ENCODE measurements around the gene SNRNP35. TPM values are rescaled to one million over a fixed set of nuclear protein-coding genes. Genes with fewer than 3 reads are reported as not detected.
A peak's percentile ranks its signal among the peaks of the same experiment; 100 is the strongest.

The SNRNP35 gene
- total RNA-seq, 3 donors from 2014 or later (not counting 1 experiment from before 2014, with no cell fraction given) = 25.6 to 34.8 (median 28.7) TPM

DNA sequence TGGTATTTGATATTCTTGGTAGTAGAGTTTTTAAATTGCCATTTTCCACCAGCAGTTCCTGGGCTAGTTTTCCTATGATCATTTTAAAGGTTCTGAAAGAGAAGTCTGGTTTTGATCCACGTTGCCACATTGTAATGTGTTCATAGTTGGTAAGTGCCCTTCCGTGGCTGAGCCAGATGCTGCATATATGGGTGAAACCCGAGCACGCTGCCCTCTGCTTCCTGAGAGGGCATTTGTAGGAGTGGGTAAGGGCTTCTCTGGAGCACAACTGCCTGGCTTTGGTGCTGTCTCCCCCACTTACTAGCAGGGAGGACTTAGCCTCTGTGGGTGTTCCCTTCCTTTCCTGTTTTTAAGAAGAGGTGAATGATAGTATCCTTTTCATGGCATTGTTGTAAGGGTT lies 7.1 kb downstream of the SNRNP35 start:
- peak overlapping the region in 1 of 2 donors; percentile 24 for H3K27ac Mint-ChIP-seq
- intact Hi-C loops (cut with micrococcal nuclease) = no loop called here
- H3K9me3 ChIP-seq (ENCODE audit: control insufficient read depth, insufficient read depth, low read length) = no peaks in the 10 kb centered on the region
- H3K9me3 Mint-ChIP-seq = no peaks in the 10 kb centered on the region
- ATAC-seq (no peak), DNase-seq (no peak)
- H3K36me3 Mint-ChIP-seq = peaks cover 8% of the 10 kb centered on the region
- H3K27ac ChIP-seq (ENCODE audit: low read length) = no peak overlapping the region
- 93% methylated on average over 4 of the region's 4 CpGs for WGBS (ENCODE audit: insufficient coverage)
- no peak overlapping the region for H3K4me3 ChIP-seq (ENCODE audit: low read length)
- no peaks in the 10 kb centered on the region for H3K27me3 ChIP-seq (ENCODE audit: control insufficient read depth, insufficient read depth, low read length)
- no peaks in the 10 kb centered on the region for H3K27me3 Mint-ChIP-seq (ENCODE audit: low read depth in 2 of 2)
- H3K4me1 Mint-ChIP-seq = peaks cover 9 to 26% of the 10 kb centered on the region in 2 donors
- H3K4me3 Mint-ChIP-seq = no peak overlapping the region
- H3K4me1 ChIP-seq (ENCODE audit: control insufficient read depth, insufficient read depth, low read length) = no peaks in the 10 kb centered on the region
- peaks cover 23% of the 10 kb centered on the region for H3K36me3 ChIP-seq (ENCODE audit: control insufficient read depth, insufficient read depth, low read length)
- TF ChIP-seq, protein P1, sequence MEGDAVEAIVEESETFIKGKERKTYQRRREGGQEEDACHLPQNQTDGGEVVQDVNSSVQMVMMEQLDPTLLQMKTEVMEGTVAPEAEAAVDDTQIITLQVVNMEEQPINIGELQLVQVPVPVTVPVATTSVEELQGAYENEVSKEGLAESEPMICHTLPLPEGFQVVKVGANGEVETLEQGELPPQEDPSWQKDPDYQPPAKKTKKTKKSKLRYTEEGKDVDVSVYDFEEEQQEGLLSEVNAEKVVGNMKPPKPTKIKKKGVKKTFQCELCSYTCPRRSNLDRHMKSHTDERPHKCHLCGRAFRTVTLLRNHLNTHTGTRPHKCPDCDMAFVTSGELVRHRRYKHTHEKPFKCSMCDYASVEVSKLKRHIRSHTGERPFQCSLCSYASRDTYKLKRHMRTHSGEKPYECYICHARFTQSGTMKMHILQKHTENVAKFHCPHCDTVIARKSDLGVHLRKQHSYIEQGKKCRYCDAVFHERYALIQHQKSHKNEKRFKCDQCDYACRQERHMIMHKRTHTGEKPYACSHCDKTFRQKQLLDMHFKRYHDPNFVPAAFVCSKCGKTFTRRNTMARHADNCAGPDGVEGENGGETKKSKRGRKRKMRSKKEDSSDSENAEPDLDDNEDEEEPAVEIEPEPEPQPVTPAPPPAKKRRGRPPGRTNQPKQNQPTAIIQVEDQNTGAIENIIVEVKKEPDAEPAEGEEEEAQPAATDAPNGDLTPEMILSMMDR (IDR thresholded peaks at IDR 0.05) = no peak

DNA sequence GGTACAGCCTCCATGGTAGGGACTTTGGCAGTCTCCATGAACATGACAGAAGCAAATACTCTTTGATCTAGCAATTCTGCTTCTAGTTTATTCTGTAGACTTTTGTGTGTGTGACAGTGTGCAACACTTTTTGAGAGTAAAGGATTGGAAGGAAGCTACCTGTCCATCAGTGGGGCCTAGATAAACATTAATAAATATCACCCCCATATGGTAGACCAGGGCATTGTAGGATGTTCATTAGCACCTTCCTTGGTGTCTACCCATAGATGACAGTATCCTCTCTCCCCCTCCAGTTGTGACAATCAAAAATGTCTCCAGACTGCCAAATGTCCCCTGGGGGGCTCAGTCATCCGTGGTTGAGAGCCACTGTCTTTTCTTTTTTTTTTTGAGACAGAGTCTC lies 10.8 kb downstream of the SNRNP35 start:
- no peak overlapping the region for H3K4me3 Mint-ChIP-seq
- 50% methylated on average over 1 of the region's 1 CpG for WGBS (ENCODE audit: insufficient coverage)
- TF ChIP-seq, protein P1 (IDR thresholded peaks at IDR 0.05) = no peak
- Histone ChIP-seq H3K27me3 (ENCODE audit: control insufficient read depth, insufficient read depth, low read length) (no peaks in the 10 kb centered on the region), H3K9me3 (ENCODE audit: control insufficient read depth, insufficient read depth, low read length) (no peaks in the 10 kb centered on the region), H3K4me1 (ENCODE audit: control insufficient read depth, insufficient read depth, low read length) (no peaks in the 10 kb centered on the region), H3K27ac (ENCODE audit: low read length) (no peak overlapping the region), H3K36me3 (ENCODE audit: control insufficient read depth, insufficient read depth, low read length) (peaks cover 34% of the 10 kb centered on the region), H3K4me3 (ENCODE audit: low read length) (no peak overlapping the region)
- DNase-seq (peak in 1 of 2 donors; percentile 57), ATAC-seq (peak in 1 of 3 donors; percentile 59)
- intact Hi-C loops (cut with micrococcal nuclease) = no loop called here
- H3K9me3 Mint-ChIP-seq = no peaks in the 10 kb centered on the region
- peaks cover 15% of the 10 kb centered on the region for H3K36me3 Mint-ChIP-seq
- H3K27ac Mint-ChIP-seq = no peak overlapping the region
- peaks cover 6 to 14% of the 10 kb centered on the region in 2 donors for H3K4me1 Mint-ChIP-seq
- H3K27me3 Mint-ChIP-seq (ENCODE audit: low read depth in 2 of 2) = no peaks in the 10 kb centered on the region

DNA sequence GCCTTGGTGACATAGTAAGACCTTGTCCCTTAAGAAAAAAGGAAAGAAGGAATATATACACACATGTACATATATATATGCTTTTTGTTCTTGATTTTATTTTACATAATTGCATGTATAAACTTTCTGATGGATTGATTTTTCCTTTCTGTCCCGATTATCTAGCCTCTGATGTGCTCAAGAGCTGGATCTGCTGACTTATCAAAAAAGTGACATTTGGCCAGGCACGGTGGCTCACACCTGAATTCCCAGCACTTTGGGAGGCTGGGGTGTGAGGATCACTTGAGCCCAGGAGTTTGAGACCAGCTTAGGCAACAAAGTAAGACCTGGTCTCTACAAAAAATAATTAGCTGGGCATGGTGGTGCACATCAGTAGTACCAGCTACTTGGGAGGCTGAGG lies 12.0 kb downstream of the SNRNP35 start:
- no peaks in the 10 kb centered on the region for H3K27me3 ChIP-seq (ENCODE audit: control insufficient read depth, insufficient read depth, low read length)
- peaks cover 27% of the 10 kb centered on the region for H3K36me3 ChIP-seq (ENCODE audit: control insufficient read depth, insufficient read depth, low read length)
- intact Hi-C loops (cut with micrococcal nuclease) = no loop called here
- Mint-ChIP-seq H3K27ac (no peak overlapping the region), H3K4me1 (peaks cover 3 to 13% of the 10 kb centered on the region in 2 donors), H3K9me3 (no peaks in the 10 kb centered on the region), H3K36me3 (peaks cover 15% of the 10 kb centered on the region), H3K4me3 (no peak overlapping the region), H3K27me3 (ENCODE audit: low read depth in 2 of 2) (no peaks in the 10 kb centered on the region)
- 100% methylated on average over 2 of the region's 2 CpGs for WGBS (ENCODE audit: insufficient coverage)
- no peak overlapping the region for H3K4me3 ChIP-seq (ENCODE audit: low read length)
- no peak overlapping the region for H3K27ac ChIP-seq (ENCODE audit: low read length)
- DNase-seq (no peak), ATAC-seq (no peak)
- TF ChIP-seq, protein P1 (IDR thresholded peaks at IDR 0.05) = no peak
- no peaks in the 10 kb centered on the region for H3K4me1 ChIP-seq (ENCODE audit: control insufficient read depth, insufficient read depth, low read length)
- H3K9me3 ChIP-seq (ENCODE audit: control insufficient read depth, insufficient read depth, low read length) = no peaks in the 10 kb centered on the region

DNA sequence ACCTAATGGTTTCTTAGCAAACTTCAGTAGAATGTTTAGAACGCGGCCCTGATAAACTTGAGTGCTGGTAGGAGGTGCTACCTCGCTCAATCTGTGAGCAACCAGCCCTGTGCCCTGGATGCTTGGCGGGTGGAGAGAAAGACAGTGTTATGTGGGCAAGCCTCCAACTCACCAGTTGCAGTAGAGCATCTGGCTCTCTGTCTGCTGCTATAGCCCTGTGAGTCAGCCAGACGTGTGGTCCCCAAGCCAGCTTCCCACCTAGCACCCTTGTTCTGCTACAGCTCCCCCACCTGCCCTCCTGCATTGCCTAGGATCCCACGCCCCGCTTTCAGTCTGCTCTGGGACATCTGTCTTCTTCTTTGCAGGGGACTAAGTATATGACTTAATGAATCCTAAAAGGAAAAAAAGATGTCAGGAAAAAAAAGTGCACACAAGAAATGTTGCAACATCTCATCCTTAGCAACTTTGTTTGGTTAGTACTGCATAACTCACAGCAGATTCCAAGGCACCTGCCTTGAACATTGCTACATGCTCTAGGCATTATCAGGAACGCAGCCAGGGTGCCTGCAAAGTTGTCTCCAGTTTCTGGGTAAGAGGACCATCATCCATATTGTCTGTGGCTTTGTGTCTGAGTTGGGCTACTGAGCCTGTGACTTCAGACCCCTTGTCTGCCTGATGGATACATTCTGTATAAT lies 13.6 kb downstream of the SNRNP35 start:
- H3K4me3 ChIP-seq (ENCODE audit: low read length) = no peak overlapping the region
- H3K4me3 Mint-ChIP-seq = no peak overlapping the region
- H3K27ac Mint-ChIP-seq = no peak overlapping the region
- H3K4me1 Mint-ChIP-seq = peaks cover 0 to under 1% of the 10 kb centered on the region in 2 donors
- DNase-seq (no peak), ATAC-seq (no peak)
- H3K27ac ChIP-seq (ENCODE audit: low read length) = no peak overlapping the region
- H3K9me3 ChIP-seq (ENCODE audit: control insufficient read depth, insufficient read depth, low read length) = no peaks in the 10 kb centered on the region
- peaks cover 6% of the 10 kb centered on the region for H3K36me3 Mint-ChIP-seq
- H3K9me3 Mint-ChIP-seq = no peaks in the 10 kb centered on the region
- H3K36me3 ChIP-seq (ENCODE audit: control insufficient read depth, insufficient read depth, low read length) = peaks cover 14% of the 10 kb centered on the region
- TF ChIP-seq, protein P1 (IDR thresholded peaks at IDR 0.05) = no peak
- WGBS (ENCODE audit: insufficient coverage) = 94% methylated on average over 8 of the region's 8 CpGs
- H3K27me3 ChIP-seq (ENCODE audit: control insufficient read depth, insufficient read depth, low read length) = no peaks in the 10 kb centered on the region
- no peaks in the 10 kb centered on the region for H3K27me3 Mint-ChIP-seq (ENCODE audit: low read depth in 2 of 2)
- intact Hi-C loops (cut with micrococcal nuclease) = no loop called here
- no peaks in the 10 kb centered on the region for H3K4me1 ChIP-seq (ENCODE audit: control insufficient read depth, insufficient read depth, low read length)
